Chondrocyte (in vitro differentiated cells): ENCODE results near the gene CFDP1. TPM values are rescaled to one million over a fixed set of nuclear protein-coding genes. Genes with fewer than 3 reads are reported as not detected.

Experiments
- DNase-seq: peaks from one replicate; pipeline ENCODE4 v3.0.0; 2021; ENCODE audit warnings: mixed read lengths, low spot score
- H3K27ac Mint-ChIP-seq: one replicate; pipeline ENCODE4 v1.8.0; 2021; ENCODE audit warnings: mild to moderate bottlenecking, moderate library complexity, mixed read lengths; ENCODE audit not compliant: unreplicated experiment
- H3K27me3 Mint-ChIP-seq: 2 replicates; pipeline ENCODE4 v1.8.0; 2021; ENCODE audit warnings: low read depth, mixed read lengths
- H3K36me3 Mint-ChIP-seq: 2 replicates; pipeline ENCODE4 v1.8.0; 2021; ENCODE audit warnings: low read depth, mixed read lengths
- H3K4me1 Mint-ChIP-seq: 2 replicates; pipeline ENCODE4 v1.8.0; 2021; ENCODE audit warnings: low read depth, mild to moderate bottlenecking, mixed read lengths
- H3K4me3 Mint-ChIP-seq: one replicate; pipeline ENCODE4 v1.8.0; 2021; ENCODE audit warnings: mild to moderate bottlenecking, moderate library complexity, mixed read lengths; ENCODE audit not compliant: unreplicated experiment
- H3K9me3 Mint-ChIP-seq: 2 replicates; pipeline ENCODE4 v1.8.0; 2021; ENCODE audit warnings: low read depth, mixed read lengths
- CTCF ChIP-seq: fragments of 200-600 bp; sonication (generic); IDR thresholded peaks from 2 replicates; pipeline ENCODE4 v1.5.0; 2021; ENCODE audit warnings: antibody characterized with exemption, mild to moderate bottlenecking, moderate library complexity
- total RNA-seq: library from RNA; stranded (reverse); gene quantifications from 3 replicates; pipeline ENCODE4 v1.2.1, GENCODE V29; 2021

The CFDP1 gene
- total RNA-seq, 1 donor from 2014 or later, result 45.3 TPM

- Mint-ChIP-seq H3K4me1 (peaks cover 33% of the 10 kb centered on the region), H3K4me3 (no peak overlapping the region), H3K36me3 (peaks cover 6% of the 10 kb centered on the region), H3K27me3 (no peaks in the 10 kb centered on the region), H3K9me3 (no peaks in the 10 kb centered on the region), H3K27ac (peak overlapping the region; percentile 97)
- TF ChIP-seq CTCF, result peak; percentile 91
- no peak for DNase-seq
These were observed 30.4 kb downstream of the CFDP1 start for GRCh38 chr16:75402821-75403475.

- H3K36me3 Mint-ChIP-seq, result peaks cover 3% of the 10 kb centered on the region
- peak overlapping the region; percentile 97 for H3K27ac Mint-ChIP-seq
- no peaks in the 10 kb centered on the region for H3K9me3 Mint-ChIP-seq
- no peak for DNase-seq
- no peaks in the 10 kb centered on the region for H3K27me3 Mint-ChIP-seq
- no peak overlapping the region for H3K4me3 Mint-ChIP-seq
- no peak for TF ChIP-seq CTCF
- H3K4me1 Mint-ChIP-seq, result peaks cover 35% of the 10 kb centered on the region
These were observed 31.0 kb downstream of the CFDP1 start for GRCh38 chr16:75402159-75402820.

GRCh38 chr16:75401691-75402090 is 31.6 kb downstream of the CFDP1 start:
- no peaks in the 10 kb centered on the region for H3K27me3 Mint-ChIP-seq
- no peaks in the 10 kb centered on the region for H3K9me3 Mint-ChIP-seq
- DNase-seq, result no peak
- no peak overlapping the region for H3K4me3 Mint-ChIP-seq
- H3K4me1 Mint-ChIP-seq, result peaks cover 35% of the 10 kb centered on the region
- peaks cover 3% of the 10 kb centered on the region for H3K36me3 Mint-ChIP-seq
- peak overlapping the region; percentile 97 for H3K27ac Mint-ChIP-seq
- TF ChIP-seq CTCF, result no peak

GRCh38 chr16:75398333-75398732 is 35.0 kb downstream of the CFDP1 start:
- H3K27me3 Mint-ChIP-seq, result no peaks in the 10 kb centered on the region
- H3K4me1 Mint-ChIP-seq, result peaks cover 55% of the 10 kb centered on the region
- DNase-seq, result no peak
- H3K36me3 Mint-ChIP-seq, result peaks cover 5% of the 10 kb centered on the region
- peak overlapping the region; percentile 41 for H3K27ac Mint-ChIP-seq
- TF ChIP-seq CTCF, result no peak
- H3K4me3 Mint-ChIP-seq, result no peak overlapping the region
- no peaks in the 10 kb centered on the region for H3K9me3 Mint-ChIP-seq

- Mint-ChIP-seq H3K27ac (peak overlapping the region; percentile 85), H3K36me3 (peaks cover 8% of the 10 kb centered on the region), H3K27me3 (no peaks in the 10 kb centered on the region), H3K4me1 (peaks cover 37% of the 10 kb centered on the region), H3K4me3 (no peak overlapping the region), H3K9me3 (no peaks in the 10 kb centered on the region)
- TF ChIP-seq CTCF, result no peak
- no peak for DNase-seq
These were observed 38.4 kb downstream of the CFDP1 start for GRCh38 chr16:75394941-75395340.
